GM12878 (cell line): ENCODE measurements around the gene PYM1. TPM values are rescaled to one million over a fixed set of nuclear protein-coding genes. Genes with fewer than 3 reads are reported as not detected.

ENCODE experiments used
- ATAC-seq: fragments of 200-7000 bp; cut with Tn5 transposase; 3 replicates; pipeline ENCODE4 v1.9.1; 2020; ENCODE audit warnings: mild to moderate bottlenecking, moderate library complexity
- BruUV-seq: library from RNA; stranded (reverse); fragments of 400-500 nt; replicated peaks from 2 replicates; lab custom pipeline; 2021; lab: Mats Ljungman, UMichigan
- CTCF ChIA-PET: fragments of 300-600 bp; sonication (Branson Sonifier 250); formaldehyde crosslinking; extraction: SDS; loops from one replicate; lab custom pipeline; 2021; ENCODE audit warnings: inconsistent platforms; lab: Yijun Ruan, JAX
- POLR2A ChIA-PET: fragments of 350-600 bp; formaldehyde crosslinking; extraction: SDS; loops from one replicate; lab custom pipeline; 2021; ENCODE audit warnings: inconsistent platforms; lab: Charles Lee
- RAD21 ChIA-PET: fragments of 300-600 bp; sonication (Branson Sonifier 250); formaldehyde crosslinking; loops from one replicate; lab custom pipeline; 2023; ENCODE audit warnings: antibody characterized with exemption; ENCODE audit not compliant: unreplicated experiment; lab: Charles Lee
- SMC1A ChIA-PET: fragments of 300-600 bp; sonication (Branson Sonifier 250); formaldehyde crosslinking; loops from one replicate; lab custom pipeline; 2023; ENCODE audit not compliant: unreplicated experiment, uncharacterized antibody; lab: Charles Lee
- DNase-seq: peaks from one replicate; pipeline ENCODE4 v3.0.0-alpha.2; 2011; ENCODE audit warnings: low read depth, low spot score
- FAIRE-seq: peaks from 3 replicates; lab custom pipeline; 2011; peaks lifted over from hg19 to GRCh38; lab: Jason Lieb, UNC
- H2AFZ ChIP-seq: 2 replicates; pipeline ENCODE4 v1.6.0; 2011; ENCODE audit warnings: low read depth, low read length, control low read depth; ENCODE audit not compliant: control insufficient read depth
- H3K27ac ChIP-seq: 2 replicates; pipeline ENCODE4 v1.5.1; 2011; ENCODE audit warnings: control low read depth; ENCODE audit not compliant: control insufficient read depth, insufficient read depth
- H3K27me3 ChIP-seq, 2 experiments: replicated peaks in 1 of 2; 2 replicates each; pipeline versions ENCODE4 v1.6.0 to v1.6.1; 2011; ENCODE audit warnings: low read length in 1 of 2; ENCODE audit not compliant: control insufficient read depth in 2 of 2, insufficient read depth in 2 of 2
- H3K36me3 ChIP-seq, 2 experiments: 2 replicates each; pipeline ENCODE4 v1.5.1; 2011; ENCODE audit warnings: low read length in 1 of 2; ENCODE audit not compliant: control insufficient read depth in 2 of 2, insufficient read depth in 2 of 2
- H3K4me1 ChIP-seq: 2 replicates; pipeline ENCODE4 v1.6.1; 2011; ENCODE audit warnings: mild to moderate bottlenecking, low read length, moderate library complexity, mixed read lengths; ENCODE audit not compliant: control insufficient read depth, insufficient read depth
- H3K4me2 ChIP-seq: 2 replicates; pipeline ENCODE4 v1.6.0; 2011; ENCODE audit warnings: control low read depth; ENCODE audit not compliant: control insufficient read depth, insufficient read depth
- H3K4me3 ChIP-seq: fragments of 200-600 bp; sonication (generic); 2 replicates; pipeline ENCODE4 v1.5.1; 2016
- H3K79me2 ChIP-seq: 2 replicates; pipeline ENCODE4 v1.6.0; 2011; ENCODE audit warnings: low read length; ENCODE audit not compliant: control insufficient read depth, insufficient read depth
- H3K9ac ChIP-seq: 2 replicates; pipeline ENCODE4 v1.8.0; 2011; ENCODE audit warnings: low read length, control low read depth, mixed read lengths; ENCODE audit not compliant: control insufficient read depth, insufficient read depth
- H3K9me3 ChIP-seq: replicated peaks from 3 replicates; pipeline ENCODE4 v1.5.1; 2011; ENCODE audit warnings: mild to moderate bottlenecking, low read length; ENCODE audit not compliant: control insufficient read depth, insufficient read depth
- H4K20me1 ChIP-seq: 2 replicates; pipeline ENCODE4 v1.6.0; 2011; ENCODE audit not compliant: control insufficient read depth, insufficient read depth
- CREB1 ChIP-seq: IDR thresholded peaks from 2 replicates; pipeline ENCODE4 v1.6.1; 2012; ENCODE audit warnings: low read depth, mild to moderate bottlenecking, inconsistent platforms
- E2F4 ChIP-seq: IDR thresholded peaks from 2 replicates; pipeline ENCODE4 v1.6.1; 2012; ENCODE audit warnings: low read depth, low read length, improper control_type of control experiment
- HDAC2 ChIP-seq: fragments of 200-600 bp; sonication (generic); IDR thresholded peaks from 2 replicates; pipeline ENCODE4 v1.6.1; 2017
- IKZF1 ChIP-seq: fragments of 450-650 bp; conservative IDR thresholded peaks from 2 replicates; pipeline ENCODE4 v1.6.1; 2017; ENCODE audit warnings: antibody characterized with exemption, mild to moderate bottlenecking
- KLF5 ChIP-seq: fragments of 450-650 bp; IDR thresholded peaks from 2 replicates; pipeline ENCODE4 v1.6.1; 2014; ENCODE audit warnings: mild to moderate bottlenecking; ENCODE audit not compliant: partially characterized antibody
- SPI1 ChIP-seq: IDR thresholded peaks from 2 replicates; pipeline ENCODE4 v1.6.1; 2011; ENCODE audit warnings: low read depth, mild to moderate bottlenecking, low read length, moderate library complexity, borderline replicate concordance; ENCODE audit not compliant: insufficient read depth
- WGBS: methylation state at CpG from one replicate; pipeline ENCODE4 v1.1.6; 2016; ENCODE audit warnings: low lambda C conversion rate; ENCODE audit not compliant: insufficient replicate concordance, insufficient coverage; ENCODE audit errors: missing lambda C conversion rate; 5-methylcytosine and 5-hydroxymethylcytosine counted together
- in situ Hi-C: fragments of 300-500 bp; cut with MboI; formaldehyde crosslinking; loops from 9 replicates; pipeline ENCODE4 v1.14.3; 2018; ENCODE audit warnings: mixed read lengths
- intact Hi-C: fragments of 100-400 bp; cut with micrococcal nuclease; formaldehyde crosslinking; loops from one replicate; pipeline ENCODE4 v1.14.2; 2022; ENCODE audit not compliant: unreplicated experiment
- polyA plus RNA-seq, 11 experiments: library from polyadenylated mRNA; depleted of rRNA in 4 of 11; unstranded in 6 of 11; stranded (reverse) in 5 of 11; fragments of >200 nt; fragmentation: Nextera tagmentation in 4 of 11; fragmentation: Illumina TruSeq in 1 of 11; extraction: Ambion mirVana in 4 of 11; extraction: Trizol in 1 of 11; gene quantifications; 1 replicate in 1 of 11; 2 replicates in 10 of 11; pipeline versions ENCODE4 v1.2.1 to v1.2.3, GENCODE V29; 2011 to 2016; ENCODE audit warnings: inconsistent platforms in 2 of 11, missing spikeins in 2 of 11, low read depth in 1 of 11
- total RNA-seq, 4 experiments: library from RNA; depleted of rRNA in 3 of 4; stranded (reverse); fragments of >200 nt in 3 of 4; fragmentation: Illumina TruSeq in 1 of 4; extraction: Trizol in 1 of 4; gene quantifications; 2 replicates each; pipeline versions ENCODE4 v1.2.1 to v1.2.3, GENCODE V29; 2013 to 2021

Gene PYM1
- total and polyA plus RNA-seq, 10 of the 15 experiments (the other 5 are each of a cell fraction or from before 2014, with no cell fraction given): 33.9 to 93.4 (median 55.8) TPM

GRCh38 chr12:55969356-55969755 is 41.7 kb upstream of the PYM1 start:
- Histone ChIP-seq H3K9me3 (no peaks in the 10 kb centered on the region), H3K4me2 (peak overlapping the region; percentile 100), H3K27ac (no peak overlapping the region), H3K4me1 (peaks cover 15% of the 10 kb centered on the region), H3K27me3 (no peaks in the 10 kb centered on the region), H4K20me1 (no peaks in the 10 kb centered on the region), H2AFZ (no peak overlapping the region), H3K36me3 (peaks cover 0 to 7% of the 10 kb centered on the region in 2 experiments; a peak in 3 of 4 replicates), H3K4me3 (no peak overlapping the region; the same call in 1 of the 2 replicates), H3K79me2 (peaks cover 37% of the 10 kb centered on the region), H3K9ac (no peak overlapping the region)
- intact Hi-C loops (no loop called here), in situ Hi-C loops (no loop called here)
- ATAC-seq: no peak
- CTCF ChIA-PET: interaction anchor here (0.6 to 2.4 kb wide), 12 partner anchors 9 to 231 kb away, joined by 3 to 17 read pairs (median 4); partner anchors contain the start of gene DGKA
- WGBS: 87% methylated on average over 4 of the region's 4 CpGs
- TF ChIP-seq KLF5 (no peak), HDAC2 (no peak), IKZF1 (0 out of 2 replicates have a peak, but pooled peaks have one; percentile 9), E2F4 (no peak), CREB1 (no peak), SPI1 (0 out of 2 replicates have a peak, but pooled peaks have one; percentile 10)
- SMC1A ChIA-PET: interaction anchor here (0.7 to 3.1 kb wide), 5 partner anchors 8 to 245 kb away, joined by 3 to 25 read pairs (median 4); no protein-coding TSS in a partner anchor
- no peak for DNase-seq
- RAD21 ChIA-PET: interaction anchor here (0.7 to 2.8 kb wide), 4 partner anchors 13 to 140 kb away, joined by 3 to 15 read pairs (median 6); partner anchors contain the start of gene DNAJC14
- no TSS peak for BruUV-seq
- no peak for FAIRE-seq
- POLR2A ChIA-PET: interaction anchor here (0.6 to 2.5 kb wide), 10 partner anchors 9 to 225 kb away, joined by 3 to 27 read pairs (median 4); partner anchors contain the start of genes DNAJC14, ORMDL2 and SARNP
